NCI-H2171 (cell line): ENCODE measurements around the gene KCNMA1.
"Not testable (repeated sequence)": the region's sequence is repeated elsewhere in the genome, so short reads cannot be mapped to it uniquely, and the experiment has no call there.

Source experiments
- DNase-seq: peaks from one replicate; lab custom pipeline; 2025; lab: John Stamatoyannopoulos, UW

The KCNMA1 gene

DNA sequence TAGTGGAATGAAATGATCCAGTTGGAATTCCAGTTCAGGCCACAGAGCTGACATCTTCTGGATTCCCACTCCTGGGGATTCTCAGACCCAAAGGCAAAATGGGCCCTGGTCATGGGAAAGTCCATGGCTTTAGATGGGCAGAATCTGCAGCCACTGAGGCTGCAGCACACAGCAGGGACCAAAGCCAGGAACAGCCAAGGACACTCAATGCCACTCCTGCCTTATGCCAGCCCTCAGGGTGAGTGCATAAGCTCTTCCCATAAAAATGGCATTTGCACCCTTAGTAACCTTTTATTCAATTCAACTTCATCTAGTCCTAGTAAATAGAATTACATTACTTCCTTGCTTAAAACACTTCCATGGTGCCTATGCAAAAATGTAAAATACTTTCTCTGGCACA lies 274.4 kb downstream of the KCNMA1 start:
- no peak for DNase-seq

- no peak for DNase-seq
Observed at GRCh38 chr10:77361831-77362230, 275.8 kb downstream of the KCNMA1 start.

GRCh38 chr10:77361426-77361825 lies 276.2 kb downstream of the KCNMA1 start:
- DNase-seq: no peak

DNA sequence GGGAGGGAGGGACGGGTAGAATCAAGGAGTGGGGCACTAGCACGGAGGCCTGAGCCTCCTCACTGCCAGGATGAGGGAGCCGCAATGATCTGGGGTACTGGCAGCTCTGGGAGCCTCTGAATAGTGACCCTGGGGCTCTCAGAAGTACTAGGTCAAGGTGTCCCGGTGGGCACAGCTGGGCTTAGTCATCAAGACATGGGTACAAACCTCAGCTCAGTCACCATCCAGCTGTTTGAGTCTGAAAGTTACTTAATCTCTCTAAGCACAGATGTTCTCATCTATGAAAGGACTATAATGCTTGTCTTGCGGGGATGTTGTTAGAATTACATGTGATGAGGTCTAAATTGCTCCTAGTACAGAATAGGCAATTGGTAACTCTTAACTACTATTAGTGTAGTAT lies 276.8 kb downstream of the KCNMA1 start:
- no peak for DNase-seq

- no peak for DNase-seq
Observed at GRCh38 chr10:77359950-77360520, 277.6 kb downstream of the KCNMA1 start.

DNA sequence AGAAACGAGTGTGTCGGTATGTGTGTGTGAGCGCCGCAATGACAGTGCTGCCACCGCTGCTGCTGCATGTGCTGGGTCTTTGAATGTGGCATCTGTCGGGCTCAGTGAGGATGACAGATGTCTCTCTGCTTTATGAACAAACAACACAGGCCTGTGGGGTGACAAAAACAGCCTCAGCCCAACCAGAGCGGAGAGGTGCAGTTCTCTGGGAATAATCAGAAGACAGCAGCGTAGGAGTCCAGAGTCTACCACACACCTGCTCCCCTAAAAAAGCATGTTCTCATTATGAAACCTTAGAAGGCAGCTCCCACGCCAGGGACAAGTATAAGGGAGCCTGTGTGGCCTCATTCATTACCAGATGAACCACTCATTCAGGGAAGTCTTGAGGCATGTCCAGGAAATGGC lies 278.3 kb downstream of the KCNMA1 start:
- DNase-seq: peak; percentile 59

- DNase-seq: no peak
Observed at GRCh38 chr10:77358656-77359055, 279.0 kb downstream of the KCNMA1 start.

GRCh38 chr10:77357611-77358310 lies 279.8 kb downstream of the KCNMA1 start:
- no peak for DNase-seq

- DNase-seq: no peak
Observed at GRCh38 chr10:77357185-77357584, 280.4 kb downstream of the KCNMA1 start.

- DNase-seq: no peak
Observed at GRCh38 chr10:77355844-77356243, 281.8 kb downstream of the KCNMA1 start.

DNA sequence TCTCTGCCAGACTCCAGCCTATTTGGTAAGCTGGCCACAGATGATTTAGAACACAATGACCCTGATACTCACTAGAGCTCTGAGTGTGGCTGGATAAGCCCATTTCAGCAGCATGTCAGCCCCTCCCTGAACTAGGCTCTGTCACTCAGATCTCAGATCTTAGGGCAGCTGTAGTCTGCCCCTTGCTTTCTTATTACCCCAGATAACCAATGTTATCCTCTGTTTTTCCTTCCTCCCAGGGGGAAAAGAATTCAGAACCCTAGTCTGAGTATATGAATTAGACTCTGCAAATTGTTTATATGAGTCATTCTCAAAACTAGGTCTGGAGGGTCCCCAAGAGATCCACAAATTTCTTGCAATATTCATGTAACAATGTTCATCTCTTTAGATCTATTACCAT lies 286.2 kb downstream of the KCNMA1 start:
- DNase-seq: no peak

DNA sequence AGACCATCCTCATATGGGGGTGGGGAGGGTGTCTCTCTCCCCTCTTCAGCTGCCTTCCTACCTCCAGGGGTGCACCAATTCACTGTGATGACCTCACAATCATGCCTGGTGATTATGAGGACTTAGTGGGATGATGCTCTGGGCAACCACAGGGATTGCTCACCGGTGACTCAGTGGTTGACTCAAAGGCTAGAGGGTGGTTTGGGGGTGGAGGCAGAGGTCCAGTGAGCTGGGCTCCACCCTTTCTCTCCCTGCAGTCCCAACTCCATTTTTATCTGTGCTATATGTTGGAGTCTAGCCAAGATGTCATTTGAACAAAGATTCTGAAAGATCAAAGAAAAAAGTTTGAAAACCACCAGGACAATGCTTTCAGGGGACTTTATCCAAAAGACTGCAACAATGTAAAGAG lies 286.9 kb downstream of the KCNMA1 start:
- no peak for DNase-seq

- DNase-seq: no peak
Observed at GRCh38 chr10:77350134-77350533, 287.5 kb downstream of the KCNMA1 start.

DNA sequence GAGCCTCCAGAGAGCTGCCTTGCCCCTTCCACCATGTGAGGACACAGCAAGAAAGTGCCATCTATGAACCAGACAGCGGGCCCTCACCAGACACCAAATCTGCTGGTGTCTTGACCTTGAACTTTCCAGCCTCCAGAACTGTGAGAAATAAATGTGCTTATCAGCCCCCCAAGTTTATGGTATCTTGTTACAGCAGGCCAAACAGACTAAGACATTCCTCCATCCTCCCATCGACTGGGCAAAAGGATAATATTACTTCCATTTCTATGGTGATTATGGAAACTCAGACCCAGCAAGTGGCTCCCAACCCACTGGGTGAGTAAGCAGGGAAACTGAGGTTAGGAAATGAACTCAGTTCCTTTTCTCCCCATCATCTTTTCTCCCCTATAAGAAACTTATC lies 288.4 kb downstream of the KCNMA1 start:
- no peak for DNase-seq

- no peak for DNase-seq
Observed at GRCh38 chr10:77348751-77349150, 288.9 kb downstream of the KCNMA1 start.

DNA sequence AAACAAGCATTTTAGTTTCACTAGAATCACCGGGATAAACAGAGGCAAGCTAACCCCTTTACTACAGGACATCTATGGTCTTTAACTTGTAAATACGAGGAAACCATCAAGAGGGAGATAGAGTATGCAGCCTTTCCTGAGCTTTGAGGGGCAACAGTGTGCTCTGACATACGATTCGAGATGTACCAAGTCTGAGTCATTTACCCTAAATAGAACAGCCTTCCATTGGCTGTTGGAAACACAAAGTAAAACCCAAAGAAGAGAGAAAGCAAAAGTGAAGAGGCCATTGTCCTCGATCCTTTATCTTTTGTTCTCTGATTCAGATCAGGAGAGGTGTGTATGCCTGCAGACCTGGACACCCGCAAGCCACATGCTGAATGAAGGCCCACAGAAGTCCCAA lies 289.5 kb downstream of the KCNMA1 start:
- no peak for DNase-seq

GRCh38 chr10:77347052-77347451 lies 290.6 kb downstream of the KCNMA1 start:
- no peak for DNase-seq

GRCh38 chr10:77341055-77341454 lies 296.6 kb downstream of the KCNMA1 start:
- DNase-seq: no peak

- not testable (repeated sequence) for DNase-seq
Observed at GRCh38 chr10:77339872-77340271, 297.7 kb downstream of the KCNMA1 start.

DNA sequence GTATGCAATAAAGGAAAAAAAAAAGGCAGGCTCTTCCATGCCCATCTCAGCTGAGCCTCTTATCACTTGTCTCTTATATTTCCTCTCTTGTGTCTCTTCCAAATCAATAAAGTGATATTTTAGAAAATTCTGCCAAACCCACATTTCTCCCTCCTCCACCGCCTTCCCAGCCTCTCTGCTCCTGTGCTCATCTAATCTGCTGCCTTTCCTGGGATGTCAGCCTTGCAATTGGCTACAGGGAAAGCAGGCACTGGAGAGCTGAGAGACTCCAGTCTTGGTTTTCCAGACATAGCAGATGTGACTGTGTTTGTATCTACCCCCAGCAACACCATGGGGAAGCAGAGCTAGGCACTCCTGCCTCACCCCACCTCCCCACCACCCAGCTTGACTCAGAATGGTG lies 298.4 kb downstream of the KCNMA1 start:
- no peak for DNase-seq

- no peak for DNase-seq
Observed at GRCh38 chr10:77338143-77338542, 299.5 kb downstream of the KCNMA1 start.

GRCh38 chr10:77334501-77334900 lies 303.1 kb downstream of the KCNMA1 start:
- DNase-seq: no peak

DNA sequence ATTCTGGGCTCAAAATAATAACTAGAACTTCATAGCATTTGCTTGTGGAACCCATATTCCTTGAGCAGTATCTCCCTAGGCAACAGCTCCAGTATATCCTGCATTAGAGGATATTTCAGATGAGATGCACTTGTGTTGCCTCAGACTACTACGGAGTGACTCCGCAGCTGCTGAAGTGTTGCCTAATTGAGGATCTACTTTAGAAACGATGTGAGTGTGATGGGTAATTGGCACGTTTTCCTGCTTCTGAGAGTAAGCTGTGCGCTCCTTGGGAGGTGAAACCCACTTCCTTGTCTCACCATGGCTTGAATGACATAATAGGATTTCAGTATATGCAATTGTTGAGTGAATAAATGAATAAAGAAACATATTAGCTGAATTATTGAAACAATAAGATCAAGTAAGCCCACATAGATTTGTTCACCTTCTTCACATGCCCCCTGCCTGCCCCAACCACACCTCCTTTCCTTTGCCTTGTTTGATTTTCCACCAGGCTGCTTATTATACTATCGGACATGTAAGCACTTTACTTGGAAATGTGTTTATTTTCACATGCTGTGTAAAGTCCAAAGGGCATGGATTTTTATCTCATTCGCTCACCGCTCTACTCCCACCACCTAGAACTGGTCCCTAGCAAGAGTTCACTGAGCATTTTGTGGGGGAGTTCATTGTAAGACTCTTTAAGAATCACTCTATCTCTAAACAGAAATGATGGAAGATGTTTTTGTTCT lies 303.8 kb downstream of the KCNMA1 start:
- DNase-seq: no peak
